GM12878 (cell line): ENCODE results near the gene ELMO2. TPM values are rescaled to one million over a fixed set of nuclear protein-coding genes. Genes with fewer than 3 reads are reported as not detected.
A peak's percentile ranks its signal among the peaks of the same experiment; 100 is the strongest.

ENCODE experiments used
- ATAC-seq: fragments of 200-7000 bp; cut with Tn5 transposase; 3 replicates; pipeline ENCODE4 v1.9.1; 2020; ENCODE audit warnings: mild to moderate bottlenecking, moderate library complexity
- BruUV-seq: library from RNA; stranded (reverse); fragments of 400-500 nt; replicated peaks from 2 replicates; lab custom pipeline; 2021; lab: Mats Ljungman, UMichigan
- CTCF ChIA-PET: fragments of 300-600 bp; sonication (Branson Sonifier 250); formaldehyde crosslinking; extraction: SDS; loops from one replicate; lab custom pipeline; 2021; ENCODE audit warnings: inconsistent platforms; lab: Yijun Ruan, JAX
- POLR2A ChIA-PET: fragments of 350-600 bp; formaldehyde crosslinking; extraction: SDS; loops from one replicate; lab custom pipeline; 2021; ENCODE audit warnings: inconsistent platforms; lab: Charles Lee
- RAD21 ChIA-PET: fragments of 300-600 bp; sonication (Branson Sonifier 250); formaldehyde crosslinking; loops from one replicate; lab custom pipeline; 2023; ENCODE audit warnings: antibody characterized with exemption; ENCODE audit not compliant: unreplicated experiment; lab: Charles Lee
- SMC1A ChIA-PET: fragments of 300-600 bp; sonication (Branson Sonifier 250); formaldehyde crosslinking; loops from one replicate; lab custom pipeline; 2023; ENCODE audit not compliant: unreplicated experiment, uncharacterized antibody; lab: Charles Lee
- DNase-seq: peaks from one replicate; pipeline ENCODE4 v3.0.0-alpha.2; 2011; ENCODE audit warnings: low read depth, low spot score
- FAIRE-seq: peaks from 3 replicates; lab custom pipeline; 2011; peaks lifted over from hg19 to GRCh38; lab: Jason Lieb, UNC
- H2AFZ ChIP-seq: 2 replicates; pipeline ENCODE4 v1.6.0; 2011; ENCODE audit warnings: low read depth, low read length, control low read depth; ENCODE audit not compliant: control insufficient read depth
- H3K27ac ChIP-seq: 2 replicates; pipeline ENCODE4 v1.5.1; 2011; ENCODE audit warnings: control low read depth; ENCODE audit not compliant: control insufficient read depth, insufficient read depth
- H3K27me3 ChIP-seq, 2 experiments: replicated peaks in 1 of 2; 2 replicates each; pipeline versions ENCODE4 v1.6.0 to v1.6.1; 2011; ENCODE audit warnings: low read length in 1 of 2; ENCODE audit not compliant: control insufficient read depth in 2 of 2, insufficient read depth in 2 of 2
- H3K36me3 ChIP-seq, 2 experiments: 2 replicates each; pipeline ENCODE4 v1.5.1; 2011; ENCODE audit warnings: low read length in 1 of 2; ENCODE audit not compliant: control insufficient read depth in 2 of 2, insufficient read depth in 2 of 2
- H3K4me1 ChIP-seq: 2 replicates; pipeline ENCODE4 v1.6.1; 2011; ENCODE audit warnings: mild to moderate bottlenecking, low read length, moderate library complexity, mixed read lengths; ENCODE audit not compliant: control insufficient read depth, insufficient read depth
- H3K4me2 ChIP-seq: 2 replicates; pipeline ENCODE4 v1.6.0; 2011; ENCODE audit warnings: control low read depth; ENCODE audit not compliant: control insufficient read depth, insufficient read depth
- H3K4me3 ChIP-seq: fragments of 200-600 bp; sonication (generic); 2 replicates; pipeline ENCODE4 v1.5.1; 2016
- H3K79me2 ChIP-seq: 2 replicates; pipeline ENCODE4 v1.6.0; 2011; ENCODE audit warnings: low read length; ENCODE audit not compliant: control insufficient read depth, insufficient read depth
- H3K9ac ChIP-seq: 2 replicates; pipeline ENCODE4 v1.8.0; 2011; ENCODE audit warnings: low read length, control low read depth, mixed read lengths; ENCODE audit not compliant: control insufficient read depth, insufficient read depth
- H3K9me3 ChIP-seq: replicated peaks from 3 replicates; pipeline ENCODE4 v1.5.1; 2011; ENCODE audit warnings: mild to moderate bottlenecking, low read length; ENCODE audit not compliant: control insufficient read depth, insufficient read depth
- H4K20me1 ChIP-seq: 2 replicates; pipeline ENCODE4 v1.6.0; 2011; ENCODE audit not compliant: control insufficient read depth, insufficient read depth
- BCL3 ChIP-seq: IDR thresholded peaks from 2 replicates; pipeline ENCODE4 v1.6.1; 2011; ENCODE audit warnings: borderline replicate concordance, low read depth, mild to moderate bottlenecking, moderate library complexity, low read length; ENCODE audit not compliant: insufficient read depth, poor library complexity, severe bottlenecking
- EP300 ChIP-seq, 2 experiments: fragments of 150-350 bp in 1 of 2; IDR thresholded peaks; 2 replicates each; pipeline ENCODE4 v1.6.1; 2011 to 2012; ENCODE audit warnings: low read depth in 2 of 2, low read length in 2 of 2, borderline replicate concordance in 1 of 2, improper control_type of control experiment in 1 of 2, inconsistent platforms in 1 of 2; ENCODE audit not compliant: control insufficient read depth in 1 of 2
- IKZF1 ChIP-seq: fragments of 450-650 bp; conservative IDR thresholded peaks from 2 replicates; pipeline ENCODE4 v1.6.1; 2017; ENCODE audit warnings: antibody characterized with exemption, mild to moderate bottlenecking
- IRF3 ChIP-seq: fragments of 450-650 bp; IDR thresholded peaks from 2 replicates; pipeline ENCODE4 v1.6.1; 2014; ENCODE audit warnings: mild to moderate bottlenecking
- IRF4 ChIP-seq: IDR thresholded peaks from 2 replicates; pipeline ENCODE4 v1.6.1; 2011; ENCODE audit warnings: low read depth, low read length
- NFYA ChIP-seq: IDR thresholded peaks from 2 replicates; pipeline ENCODE4 v1.6.1; 2011; ENCODE audit warnings: low read depth, mild to moderate bottlenecking, low read length, improper control_type of control experiment, borderline replicate concordance
- PAX5 ChIP-seq: IDR thresholded peaks from 2 replicates; pipeline ENCODE4 v1.6.1; 2011; ENCODE audit warnings: low read depth, low read length, borderline replicate concordance
- RUNX3 ChIP-seq: IDR thresholded peaks from 2 replicates; pipeline ENCODE4 v1.6.1; 2012; ENCODE audit warnings: low read length, inconsistent platforms
- SKIL ChIP-seq: fragments of 450-650 bp; IDR thresholded peaks from 2 replicates; pipeline ENCODE4 v1.6.1; 2017; ENCODE audit warnings: mild to moderate bottlenecking, low read depth, inconsistent platforms; ENCODE audit not compliant: poor library complexity, severe bottlenecking
- USF1 ChIP-seq: IDR thresholded peaks from 2 replicates; pipeline ENCODE4 v1.6.1; 2011; ENCODE audit warnings: borderline replicate concordance, low read depth, mild to moderate bottlenecking, moderate library complexity, mixed read lengths, low read length; ENCODE audit not compliant: insufficient read depth; ENCODE audit errors: extremely low read length
- ZBTB11 ChIP-seq: fragments of 450-650 bp; formaldehyde crosslinking; IDR thresholded peaks from 2 replicates; pipeline ENCODE4 v1.5.0; 2022; ENCODE audit warnings: mild to moderate bottlenecking, missing genetic modification characterization
- WGBS: methylation state at CpG from one replicate; pipeline ENCODE4 v1.1.6; 2016; ENCODE audit warnings: low lambda C conversion rate; ENCODE audit not compliant: insufficient replicate concordance, insufficient coverage; ENCODE audit errors: missing lambda C conversion rate; 5-methylcytosine and 5-hydroxymethylcytosine counted together
- in situ Hi-C: fragments of 300-500 bp; cut with MboI; formaldehyde crosslinking; loops from 9 replicates; pipeline ENCODE4 v1.14.3; 2018; ENCODE audit warnings: mixed read lengths
- intact Hi-C: fragments of 100-400 bp; cut with micrococcal nuclease; formaldehyde crosslinking; loops from one replicate; pipeline ENCODE4 v1.14.2; 2022; ENCODE audit not compliant: unreplicated experiment
- polyA plus RNA-seq, 11 experiments: library from polyadenylated mRNA; depleted of rRNA in 4 of 11; unstranded in 6 of 11; stranded (reverse) in 5 of 11; fragments of >200 nt; fragmentation: Nextera tagmentation in 4 of 11; fragmentation: Illumina TruSeq in 1 of 11; extraction: Ambion mirVana in 4 of 11; extraction: Trizol in 1 of 11; gene quantifications; 1 replicate in 1 of 11; 2 replicates in 10 of 11; pipeline versions ENCODE4 v1.2.1 to v1.2.3, GENCODE V29; 2011 to 2016; ENCODE audit warnings: inconsistent platforms in 2 of 11, missing spikeins in 2 of 11, low read depth in 1 of 11
- total RNA-seq, 4 experiments: library from RNA; depleted of rRNA in 3 of 4; stranded (reverse); fragments of >200 nt in 3 of 4; fragmentation: Illumina TruSeq in 1 of 4; extraction: Trizol in 1 of 4; gene quantifications; 2 replicates each; pipeline versions ENCODE4 v1.2.1 to v1.2.3, GENCODE V29; 2013 to 2021

Gene ELMO2
- total and polyA plus RNA-seq, 10 of the 15 experiments (the other 5 are each of a cell fraction or from before 2014, with no cell fraction given) = 14.2 to 40.2 (median 37.6) TPM

GRCh38 chr20:46363874-46364669 is 42.3 kb downstream of the ELMO2 start:
- ChIA-PET CTCF (interaction anchor here (1.1 to 2.7 kb wide), 4 partner anchors 15 to 394 kb away, joined by 3 to 17 read pairs (median 4); no protein-coding TSS in a partner anchor), RAD21 (interaction anchor here (0.7 to 2.6 kb wide), 7 partner anchors 13 to 49 kb away, joined by 3 to 26 read pairs (median 3); partner anchors contain the start of gene ELMO2), POLR2A (interaction anchor here (0.6 to 3.1 kb wide), 11 partner anchors 11 to 1334 kb away, joined by 3 to 14 read pairs (median 6); partner anchors contain the start of gene ELMO2), SMC1A (interaction anchor here (0.7 to 2.7 kb wide), 4 partner anchors 15 to 400 kb away, joined by 3 to 11 read pairs (median 5); partner anchors contain the start of gene ELMO2)
- intact Hi-C loops = loop anchor here (1.0 kb wide), 1 partner anchor 42 kb away; the partner anchor contains the start of gene ELMO2
- Histone ChIP-seq H3K4me3 (peak overlapping the region; percentile 67), H3K4me1 (peaks cover 27% of the 10 kb centered on the region), H3K27me3 (no peaks in the 10 kb centered on the region), H3K4me2 (peak overlapping the region; percentile 92), H3K9me3 (no peaks in the 10 kb centered on the region), H3K9ac (peak overlapping the region; percentile 98), H3K36me3 (peaks cover 16 to 17% of the 10 kb centered on the region in 2 experiments), H3K27ac (peak overlapping the region; percentile 96), H3K79me2 (peaks cover 42% of the 10 kb centered on the region), H2AFZ (peak overlapping the region; percentile 67), H4K20me1 (no peaks in the 10 kb centered on the region)
- BruUV-seq = no TSS peak
- 2% methylated on average over 63 of the region's 64 CpGs for WGBS
- FAIRE-seq (peak; percentile 90), DNase-seq (peak; percentile 39), ATAC-seq (peak; percentile 90)
- in situ Hi-C loops = loop anchor here (25.0 kb wide), 1 partner anchor 552 kb away; the partner anchor contains the start of gene UBE2C
- TF ChIP-seq NFYA (no peak), SKIL (no peak), ZBTB11 (CRISPR knock-in tag) (peak; percentile 64), IRF4 (no peak), IRF3 (no peak; the same call in 1 of the 2 replicates), PAX5 (no peak), BCL3 (no peak), USF1 (peak; percentile 73), IKZF1 (peak; percentile 93), EP300 (IDR thresholded peaks at IDR 0.05; ENCODE audit: borderline replicate concordance in 1 of 2, control insufficient read depth in 1 of 2, low read depth in 2 of 2, low read length in 2 of 2) (no peak), RUNX3 (peak; percentile 46)
